DMS53 (cell line): ENCODE data around the gene TRIM31.
A peak's percentile ranks its signal among the peaks of the same experiment; 100 is the strongest.

ENCODE experiments used
- DNase-seq: peaks from one replicate; lab custom pipeline; 2025; lab: John Stamatoyannopoulos, UW

Gene TRIM31, protein sequence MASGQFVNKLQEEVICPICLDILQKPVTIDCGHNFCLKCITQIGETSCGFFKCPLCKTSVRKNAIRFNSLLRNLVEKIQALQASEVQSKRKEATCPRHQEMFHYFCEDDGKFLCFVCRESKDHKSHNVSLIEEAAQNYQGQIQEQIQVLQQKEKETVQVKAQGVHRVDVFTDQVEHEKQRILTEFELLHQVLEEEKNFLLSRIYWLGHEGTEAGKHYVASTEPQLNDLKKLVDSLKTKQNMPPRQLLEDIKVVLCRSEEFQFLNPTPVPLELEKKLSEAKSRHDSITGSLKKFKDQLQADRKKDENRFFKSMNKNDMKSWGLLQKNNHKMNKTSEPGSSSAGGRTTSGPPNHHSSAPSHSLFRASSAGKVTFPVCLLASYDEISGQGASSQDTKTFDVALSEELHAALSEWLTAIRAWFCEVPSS

GRCh38 chr6:30113003-30113759 lies at the start of gene TRIM31:
TRIM31 (minus strand) TSS chr6:30113090; CDS start chr6:30112805, 285 bp downstream.
- DNase-seq: no peak

DNA sequence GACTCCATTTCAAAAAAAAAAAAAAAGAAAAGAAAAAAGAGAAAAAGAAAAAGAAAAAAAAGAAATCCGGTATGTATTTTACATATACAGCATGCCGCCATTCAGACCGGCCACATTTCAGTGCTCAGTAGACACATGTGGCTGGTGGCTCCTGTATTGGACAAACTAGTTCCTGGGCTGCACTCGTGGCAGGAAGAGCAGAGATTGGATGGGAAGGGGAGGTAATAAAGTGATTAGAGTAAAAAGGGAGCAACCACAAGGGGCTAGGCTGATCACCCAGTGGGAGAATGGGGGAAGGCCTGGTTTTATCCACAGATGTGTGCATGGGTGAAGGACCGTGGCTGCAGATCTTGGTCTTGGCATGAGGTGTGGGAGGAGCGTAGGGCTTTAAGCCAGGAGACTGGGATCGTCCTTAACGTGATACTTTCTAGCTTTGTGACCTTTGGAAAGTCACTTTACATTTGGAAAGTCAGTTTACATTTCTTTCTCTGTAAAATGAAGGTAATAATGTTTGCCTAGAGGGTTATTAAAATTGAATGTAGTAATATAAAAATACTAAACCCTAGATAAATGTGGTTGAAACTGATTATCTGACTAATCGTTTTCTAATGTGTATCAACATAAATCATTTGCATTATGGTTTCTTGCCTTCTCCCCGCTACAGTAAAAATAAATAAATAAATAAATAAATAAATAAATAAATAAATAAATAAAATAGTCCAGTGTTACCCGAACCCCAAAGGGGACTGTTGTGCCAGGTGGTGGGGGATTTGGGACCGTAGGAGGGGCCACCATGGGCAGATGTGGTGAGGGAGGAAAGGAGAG lies 49.6 kb upstream of the TRIM31 start:
- DNase-seq: no peak

DNA sequence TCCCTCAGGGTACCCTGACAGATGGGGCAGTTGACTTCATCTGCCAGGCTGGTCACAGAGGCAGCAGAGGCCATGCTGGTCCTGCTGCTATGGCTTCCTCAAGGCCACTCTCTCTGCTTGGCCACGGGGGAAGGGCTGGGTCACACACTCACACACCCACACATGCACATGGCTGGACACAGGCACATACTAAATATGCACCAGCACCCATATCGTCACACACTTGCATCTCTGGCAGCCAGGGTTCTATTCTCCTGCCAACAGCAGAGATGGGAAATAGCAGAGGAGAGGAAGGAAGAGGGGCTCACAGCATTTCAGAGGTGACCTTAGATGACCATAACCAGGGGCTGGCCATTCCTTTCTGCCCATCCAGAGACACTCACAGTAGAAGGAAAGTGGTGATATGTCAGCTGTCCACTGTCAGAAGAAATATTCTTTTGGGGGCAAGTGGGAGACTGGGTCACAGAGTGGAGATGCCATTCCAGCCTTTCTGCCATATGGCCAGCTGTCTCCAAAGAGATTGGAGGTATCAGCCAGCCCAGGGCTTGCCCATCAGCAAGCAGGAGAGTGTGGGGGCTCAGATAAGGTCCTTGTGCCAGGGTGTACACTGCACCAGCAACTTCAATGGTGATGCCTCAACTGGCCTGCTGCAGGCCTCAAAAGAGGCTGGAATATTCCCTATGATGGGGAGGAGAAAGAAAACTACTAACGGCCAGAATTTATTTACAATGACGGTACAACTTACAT lies 48.1 kb upstream of the TRIM31 start, which contains the start of gene TRIM10:
Gene TRIM10, minus strand, starts transcription at position 427 of the 747 bp plus-strand sequence. Its CDS starts 353 bp downstream, at position 74.
- DNase-seq: no peak

- no peak for DNase-seq
Observed at GRCh38 chr6:30160008-30160784, 47.3 kb upstream of the TRIM31 start.

GRCh38 chr6:30158475-30159040 lies 45.7 kb upstream of the TRIM31 start:
- no peak for DNase-seq

- no peak for DNase-seq
Observed at GRCh38 chr6:30157999-30158398, 45.1 kb upstream of the TRIM31 start.

GRCh38 chr6:30157581-30157980 lies 44.7 kb upstream of the TRIM31 start:
- no peak for DNase-seq

DNA sequence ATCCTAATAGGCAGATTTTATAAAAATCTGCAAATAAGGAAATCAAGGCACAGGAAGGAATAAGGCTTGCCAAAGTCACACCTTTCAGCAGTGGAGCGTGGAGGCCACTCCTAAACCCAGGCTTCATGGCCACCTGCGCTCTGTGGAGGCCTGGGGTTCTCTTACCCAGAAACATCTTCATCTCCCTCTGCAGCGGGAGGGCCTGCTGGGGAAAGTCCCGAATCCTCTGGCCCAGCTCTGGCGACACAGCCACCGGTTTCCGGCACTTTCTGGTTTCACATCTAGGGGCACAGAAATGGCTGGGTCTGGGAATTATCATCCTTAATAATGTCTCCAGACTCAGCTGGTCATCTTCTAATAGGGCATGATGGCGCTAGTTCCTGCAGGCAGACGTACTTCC lies 43.9 kb upstream of the TRIM31 start:
- no peak for DNase-seq

- peak; percentile 16 for DNase-seq
Observed at GRCh38 chr6:30156262-30156599, 43.3 kb upstream of the TRIM31 start.

GRCh38 chr6:30155520-30156261 lies 42.8 kb upstream of the TRIM31 start:
- no peak for DNase-seq

DNA sequence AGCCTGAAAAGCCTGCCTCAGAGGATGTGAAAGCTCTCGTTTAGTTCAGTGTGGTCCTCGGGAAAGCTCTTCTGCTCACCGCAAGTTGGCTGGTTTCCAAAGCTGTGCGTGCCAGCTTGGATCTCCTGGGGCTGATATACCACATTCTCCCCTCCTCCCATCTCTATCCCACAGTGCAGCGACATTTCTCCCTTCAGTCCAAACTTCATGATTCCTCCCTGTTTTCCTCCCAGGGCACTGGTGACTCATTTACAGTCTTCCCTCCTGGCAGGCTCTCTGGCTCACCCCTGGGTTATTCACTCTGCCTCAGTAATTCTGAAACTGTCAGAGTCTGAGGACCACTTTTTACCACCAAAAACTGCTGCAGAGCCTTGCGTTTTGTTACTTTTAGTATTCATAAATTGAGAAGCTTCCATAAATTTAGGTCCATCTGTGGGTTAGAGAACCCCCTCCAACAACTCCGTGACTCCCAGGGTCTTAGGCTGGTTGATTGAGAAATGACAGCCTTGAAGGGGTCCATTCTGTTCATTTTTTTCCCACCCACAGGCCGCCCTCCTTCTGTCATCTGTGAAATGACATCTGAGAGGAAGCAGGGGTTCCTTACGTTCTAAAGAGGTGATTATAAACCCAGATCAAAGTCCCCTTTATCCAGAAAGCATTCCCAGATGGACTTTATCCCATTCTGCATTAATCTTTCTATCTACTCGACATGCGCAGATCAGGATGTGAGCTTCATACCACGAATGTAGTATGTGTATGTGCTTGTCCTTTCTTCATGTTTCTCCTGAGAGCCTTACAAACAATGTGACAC lies 42.0 kb upstream of the TRIM31 start:
- peak; percentile 52 for DNase-seq

GRCh38 chr6:30154061-30154460 lies 41.2 kb upstream of the TRIM31 start:
- no peak for DNase-seq

DNA sequence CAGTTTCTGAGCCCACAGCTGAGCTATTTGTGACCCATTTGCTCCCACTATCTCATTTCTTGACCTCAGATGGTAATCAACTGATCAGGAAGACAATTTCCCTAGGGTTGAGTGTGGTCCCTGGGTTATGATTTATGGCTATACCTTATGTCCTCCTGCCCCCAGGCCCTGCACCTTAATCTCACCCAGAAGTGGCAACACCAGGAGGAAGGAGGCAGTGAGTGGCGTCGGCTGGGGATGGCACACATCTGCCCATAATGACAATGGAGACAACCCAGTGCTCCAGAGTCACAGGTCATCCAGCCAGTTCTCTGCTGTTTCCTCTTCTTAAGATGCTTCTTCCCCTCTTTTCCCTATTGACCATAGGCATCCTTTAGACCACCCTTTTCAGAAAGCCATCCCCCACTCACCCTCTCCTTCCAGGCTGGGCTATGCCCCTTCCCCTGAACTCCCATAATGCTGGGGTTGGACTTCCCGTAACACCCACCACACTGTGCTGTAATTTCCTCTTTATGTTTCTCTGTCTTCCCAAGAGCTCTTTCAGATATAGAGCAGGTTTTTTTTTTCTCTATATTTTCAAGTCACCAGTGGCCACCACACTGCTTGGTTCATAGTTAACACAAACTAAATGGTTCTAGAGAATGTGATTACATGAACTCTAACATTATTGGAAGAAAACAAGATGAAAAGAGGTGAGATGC lies 40.2 kb upstream of the TRIM31 start:
- no peak for DNase-seq

DNA sequence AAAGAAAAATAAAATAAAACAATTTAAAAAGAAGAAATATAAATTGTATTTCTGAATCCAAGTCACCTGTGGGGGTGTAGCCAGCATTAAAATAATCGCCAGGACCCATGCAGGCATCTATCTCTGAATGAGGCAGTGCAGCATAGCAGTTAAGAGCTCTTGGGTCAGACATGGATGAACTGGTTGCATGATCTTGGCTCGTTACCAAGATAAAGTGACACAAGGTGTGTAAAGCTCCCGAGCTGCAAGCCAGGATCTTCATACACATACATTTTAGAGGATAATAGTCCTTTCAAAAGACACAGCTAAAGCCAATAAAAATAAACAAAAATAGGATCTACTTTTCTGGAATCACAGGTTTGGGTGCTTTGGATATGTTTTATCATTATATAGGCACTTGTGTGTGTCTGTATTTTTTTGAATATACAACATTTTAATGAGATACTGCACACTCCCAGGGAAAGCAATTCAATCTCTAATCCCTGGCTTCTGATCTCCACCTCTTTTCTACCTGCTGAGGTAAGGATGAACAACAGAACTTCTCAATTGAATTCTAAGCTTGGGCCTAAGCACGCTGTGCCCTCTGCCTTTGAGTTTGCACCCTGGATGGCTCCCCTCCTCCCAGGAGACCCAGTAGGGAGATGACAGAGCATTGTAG lies 39.3 kb upstream of the TRIM31 start:
- DNase-seq: peak; percentile 58

DNA sequence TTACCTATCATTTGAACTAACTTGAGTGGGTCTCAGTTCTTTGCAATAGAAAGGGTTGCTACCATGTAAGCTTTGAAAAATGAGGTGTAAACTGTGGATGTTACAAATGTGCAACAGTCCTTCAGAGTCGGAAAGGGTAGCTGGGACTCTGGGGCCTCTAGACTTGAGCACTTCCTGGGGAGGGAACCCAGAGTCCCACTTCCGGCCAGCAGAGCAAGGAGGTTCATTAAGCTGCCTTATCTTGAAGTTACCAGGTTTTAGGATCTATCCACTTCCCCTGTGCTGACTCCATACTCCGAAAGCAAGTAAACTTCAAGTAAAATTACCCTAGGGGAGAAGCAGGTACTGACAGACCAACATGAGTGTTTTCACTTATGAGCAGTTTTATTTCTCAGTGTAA lies 38.7 kb upstream of the TRIM31 start:
- no peak for DNase-seq

DNA sequence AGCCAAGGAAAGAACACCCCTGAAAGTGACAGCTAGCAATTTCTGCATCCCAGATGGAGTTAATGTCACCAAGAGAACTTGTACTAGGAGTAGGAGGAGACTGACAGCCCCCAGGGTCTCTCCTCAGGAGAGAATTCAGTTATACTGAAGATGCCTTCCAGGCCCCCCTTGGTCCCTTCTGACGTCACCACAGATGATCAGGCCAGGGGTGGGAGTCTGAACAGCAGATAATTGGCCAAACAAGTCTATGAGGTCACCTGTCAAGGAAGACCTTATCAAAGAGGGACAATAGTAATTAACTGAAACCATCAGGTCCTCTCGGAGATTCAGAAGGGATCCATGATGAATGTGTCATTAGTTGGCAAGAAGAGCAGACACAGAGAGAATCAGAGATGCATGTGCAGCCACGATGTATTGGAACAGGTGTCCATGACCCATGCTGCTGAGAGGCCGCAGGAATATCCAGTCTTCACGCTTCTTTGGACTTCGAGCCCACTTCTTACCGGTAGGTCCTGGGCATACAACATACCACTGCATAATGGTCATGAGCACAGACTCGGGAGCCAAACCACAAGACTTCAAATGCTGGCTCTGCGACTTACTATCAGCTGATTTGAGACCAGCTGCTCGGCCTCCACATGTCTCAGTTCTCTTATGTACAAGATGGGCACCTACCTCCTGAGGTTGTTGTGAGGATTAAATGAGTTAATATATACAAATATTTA lies 37.9 kb upstream of the TRIM31 start:
- DNase-seq: no peak
